VCaP (cell line): ENCODE results near the gene DBT.

Experiments
- H3K27ac ChIP-seq: fragments of 450-650 bp; 2 replicates; pipeline ENCODE4 v1.5.1; 2017
- TF ChIP-seq, protein P1 (sequence below): fragments of 450-650 bp; conservative IDR thresholded peaks from 2 replicates; pipeline ENCODE4 v1.5.1; 2017; ENCODE audit warnings: mild to moderate bottlenecking, moderate library complexity

Gene DBT

DNA sequence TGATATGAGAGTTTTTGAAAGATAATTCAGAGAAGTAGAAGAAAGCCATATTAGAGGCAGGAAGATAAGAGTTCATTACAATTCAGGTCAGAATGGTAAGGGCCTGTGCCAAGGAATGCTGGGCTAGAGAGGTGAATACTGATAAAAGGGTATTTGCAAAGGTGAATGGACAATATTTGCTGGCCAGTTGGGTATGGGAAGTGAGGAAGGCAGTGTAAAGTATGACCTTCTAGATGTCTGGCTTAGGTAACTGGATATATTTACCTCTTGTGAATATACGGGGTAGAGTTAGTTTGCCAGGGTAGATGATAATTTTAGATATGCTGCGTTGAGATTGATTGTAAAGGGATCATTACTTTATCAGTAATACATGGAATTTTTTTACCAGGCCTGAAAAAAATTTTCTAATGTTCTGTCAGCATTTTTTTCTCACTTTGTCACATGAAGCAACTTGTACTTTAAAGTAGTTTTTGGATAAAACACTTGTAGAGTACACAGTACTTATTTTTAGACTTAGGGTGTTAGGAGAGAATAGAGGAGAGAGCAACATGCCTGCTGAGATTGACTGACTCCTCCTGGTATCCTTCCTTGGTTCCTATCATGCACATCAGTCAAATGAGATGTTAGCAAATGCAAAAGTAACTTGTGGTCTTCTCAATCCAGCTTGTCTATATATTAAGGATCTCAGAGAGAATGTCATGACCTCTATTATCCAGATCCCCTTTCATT, 30.5 kb upstream of the DBT start:
- H3K27ac ChIP-seq, result no peak overlapping the region
- TF ChIP-seq, protein P1, sequence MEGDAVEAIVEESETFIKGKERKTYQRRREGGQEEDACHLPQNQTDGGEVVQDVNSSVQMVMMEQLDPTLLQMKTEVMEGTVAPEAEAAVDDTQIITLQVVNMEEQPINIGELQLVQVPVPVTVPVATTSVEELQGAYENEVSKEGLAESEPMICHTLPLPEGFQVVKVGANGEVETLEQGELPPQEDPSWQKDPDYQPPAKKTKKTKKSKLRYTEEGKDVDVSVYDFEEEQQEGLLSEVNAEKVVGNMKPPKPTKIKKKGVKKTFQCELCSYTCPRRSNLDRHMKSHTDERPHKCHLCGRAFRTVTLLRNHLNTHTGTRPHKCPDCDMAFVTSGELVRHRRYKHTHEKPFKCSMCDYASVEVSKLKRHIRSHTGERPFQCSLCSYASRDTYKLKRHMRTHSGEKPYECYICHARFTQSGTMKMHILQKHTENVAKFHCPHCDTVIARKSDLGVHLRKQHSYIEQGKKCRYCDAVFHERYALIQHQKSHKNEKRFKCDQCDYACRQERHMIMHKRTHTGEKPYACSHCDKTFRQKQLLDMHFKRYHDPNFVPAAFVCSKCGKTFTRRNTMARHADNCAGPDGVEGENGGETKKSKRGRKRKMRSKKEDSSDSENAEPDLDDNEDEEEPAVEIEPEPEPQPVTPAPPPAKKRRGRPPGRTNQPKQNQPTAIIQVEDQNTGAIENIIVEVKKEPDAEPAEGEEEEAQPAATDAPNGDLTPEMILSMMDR, result no peak

DNA sequence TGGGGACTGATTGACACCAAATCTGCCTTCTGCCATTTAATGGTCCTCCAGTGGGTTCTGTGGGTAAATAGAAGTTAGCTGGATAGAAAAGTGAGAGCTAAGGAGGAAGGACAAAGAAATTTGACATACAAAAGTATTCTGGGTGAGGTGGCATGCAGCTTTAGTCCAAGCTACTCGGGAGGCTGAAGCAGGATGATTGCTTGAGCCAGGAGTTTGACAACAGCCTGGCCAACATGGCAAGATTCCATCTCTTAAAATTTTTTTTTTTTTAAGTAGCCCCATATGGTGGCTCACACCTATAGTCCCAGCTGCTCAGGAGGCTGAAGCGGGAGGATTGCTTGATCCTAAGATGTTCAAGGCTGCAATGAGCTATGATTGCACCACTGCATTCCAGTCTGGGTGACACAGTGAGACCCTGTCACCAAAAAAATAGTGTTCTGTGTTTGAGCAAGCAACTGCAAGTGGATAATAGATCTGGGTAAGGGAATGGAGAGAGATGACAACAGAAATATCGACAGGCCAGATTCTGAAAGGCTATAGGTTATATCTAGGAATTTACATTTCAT, 29.8 kb upstream of the DBT start:
- no peak overlapping the region for H3K27ac ChIP-seq
- TF ChIP-seq, protein P1, result no peak

DNA sequence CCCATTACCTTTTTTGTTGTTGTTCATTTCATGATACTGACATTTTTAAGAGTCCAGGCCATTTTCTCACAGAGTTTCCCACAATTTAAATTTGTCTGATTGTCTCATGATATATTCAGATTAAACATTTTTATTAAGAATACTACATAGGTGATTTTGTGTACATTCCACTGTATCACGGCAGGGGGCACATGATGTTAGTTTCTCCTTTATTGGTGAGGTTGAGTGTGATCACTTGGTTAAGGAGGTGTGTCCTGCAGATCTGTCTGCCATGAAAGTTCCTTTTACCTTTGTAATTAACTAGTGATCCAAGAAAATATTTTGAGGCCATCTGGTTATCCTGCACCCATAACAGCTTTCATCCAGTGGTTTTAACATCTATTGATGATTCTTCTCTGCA, 28.2 kb upstream of the DBT start:
- H3K27ac ChIP-seq, result no peak overlapping the region
- TF ChIP-seq, protein P1, result 0 out of 2 replicates have a peak, but pooled peaks have one; percentile 12

DNA sequence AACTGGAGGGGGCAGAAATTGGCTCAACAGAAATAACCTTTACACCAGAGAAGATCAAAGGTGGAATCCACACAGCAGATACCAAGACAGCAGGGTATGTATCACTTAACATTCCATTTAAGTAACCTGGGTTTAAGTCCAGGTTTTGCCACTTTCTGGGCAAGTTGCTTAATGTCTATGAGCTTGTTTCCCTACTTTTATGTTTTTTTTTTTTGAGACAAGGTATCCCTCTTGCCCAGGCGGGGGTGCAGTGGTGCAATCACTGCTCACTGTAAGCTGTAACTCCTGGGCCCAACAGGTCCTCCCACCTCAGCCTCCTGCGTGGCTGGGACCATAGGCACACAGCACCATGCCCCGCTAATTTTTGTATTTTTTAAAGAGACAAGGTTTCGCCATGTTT, 18.6 kb upstream of the DBT start:
- H3K27ac ChIP-seq, result no peak overlapping the region

DNA sequence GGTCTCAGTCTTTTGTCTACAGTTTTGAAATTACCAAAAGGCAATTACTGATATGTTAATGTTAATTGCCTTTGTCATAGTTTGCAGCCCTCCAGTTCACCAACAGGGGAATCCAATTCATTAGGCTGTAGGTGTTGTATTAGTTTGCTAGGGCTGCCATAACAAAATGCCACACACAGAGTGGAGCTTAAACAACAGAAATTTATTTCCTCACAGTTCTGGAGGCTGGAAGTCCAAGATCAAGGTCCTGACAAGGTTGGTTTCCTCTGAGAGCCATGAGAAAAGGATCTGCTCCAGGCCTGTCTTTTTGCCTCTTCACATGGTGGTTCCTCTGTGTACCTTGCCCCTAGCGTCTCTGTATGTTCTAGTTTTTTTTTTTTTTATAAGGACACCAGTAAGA, 17.6 kb upstream of the DBT start:
- TF ChIP-seq, protein P1, result no peak
- H3K27ac ChIP-seq, result peak overlapping the region; percentile 86; the same call in 1 of the 2 replicates

More for the DNA sequence above, 18.6 kb upstream of the DBT start:
- TF ChIP-seq, protein P1, result no peak

DNA sequence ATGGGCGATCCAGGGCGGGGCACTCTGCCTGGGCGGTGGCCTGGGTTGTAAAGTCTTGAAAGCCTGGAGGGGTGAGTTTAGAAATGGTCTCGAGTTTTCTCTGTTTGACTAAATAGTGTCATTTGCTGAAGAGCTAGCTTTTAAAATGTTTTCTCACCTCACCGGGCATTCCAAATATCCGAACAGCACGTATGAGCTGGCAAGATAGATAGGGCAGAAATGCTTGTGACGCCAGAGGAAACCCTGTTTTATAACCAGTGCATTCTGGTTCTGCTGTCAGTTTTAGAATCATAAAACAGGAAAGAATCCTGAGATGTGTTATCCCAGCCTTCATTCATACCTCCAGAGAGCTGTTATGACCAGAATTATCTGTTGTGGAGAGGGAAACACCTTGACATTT, 17.1 kb upstream of the DBT start:
- TF ChIP-seq, protein P1, result no peak
- H3K27ac ChIP-seq, result peak overlapping the region; percentile 86

DNA sequence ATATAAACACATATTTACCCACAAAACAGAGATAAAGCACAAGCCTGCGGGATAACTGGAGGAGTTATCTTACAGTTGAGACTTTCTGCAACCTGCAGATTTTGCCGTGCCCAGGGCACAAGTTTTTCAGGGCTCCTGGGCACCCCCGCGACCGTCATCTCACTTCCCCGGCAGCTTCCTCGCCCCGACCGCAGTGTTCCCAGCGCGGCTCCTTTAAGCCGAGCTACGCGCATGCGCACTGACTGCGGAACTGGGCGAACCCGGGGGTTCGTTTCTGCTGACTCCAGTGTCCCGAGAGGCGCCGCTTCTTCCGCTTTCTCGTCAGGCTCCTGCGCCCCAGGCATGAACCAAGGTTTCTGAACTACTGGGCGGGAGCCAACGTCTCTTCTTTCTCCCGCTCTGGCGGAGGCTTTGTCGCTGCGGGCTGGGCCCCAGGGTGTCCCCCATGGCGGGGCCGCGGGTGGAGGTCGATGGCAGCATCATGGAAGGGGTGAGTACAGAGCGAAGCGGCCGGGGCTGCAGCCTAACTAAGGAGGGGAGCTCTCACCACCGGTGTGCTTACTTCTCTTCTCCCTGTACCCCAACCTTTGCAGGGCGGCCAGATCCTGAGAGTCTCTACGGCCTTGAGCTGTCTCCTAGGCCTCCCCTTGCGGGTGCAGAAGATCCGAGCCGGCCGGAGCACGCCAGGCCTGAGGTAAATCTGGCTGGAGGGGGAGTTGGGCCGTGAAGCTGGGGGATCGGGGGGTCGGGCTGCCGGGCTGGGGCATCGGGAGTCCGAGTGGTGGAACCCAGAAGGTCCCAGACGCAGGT, 16.5 kb upstream of the DBT start, which contains the start of gene RTCA:
RTCA (plus strand) TSS at position 286 of the 810 bp plus-strand sequence; CDS start at position 446, 160 bp downstream.
- H3K27ac ChIP-seq, result peak within 1 kb of the TSS; percentile 86
- TF ChIP-seq, protein P1, result no peak
